ENCODE measurements around the gene OVCA2.

The OVCA2 gene

DNA sequence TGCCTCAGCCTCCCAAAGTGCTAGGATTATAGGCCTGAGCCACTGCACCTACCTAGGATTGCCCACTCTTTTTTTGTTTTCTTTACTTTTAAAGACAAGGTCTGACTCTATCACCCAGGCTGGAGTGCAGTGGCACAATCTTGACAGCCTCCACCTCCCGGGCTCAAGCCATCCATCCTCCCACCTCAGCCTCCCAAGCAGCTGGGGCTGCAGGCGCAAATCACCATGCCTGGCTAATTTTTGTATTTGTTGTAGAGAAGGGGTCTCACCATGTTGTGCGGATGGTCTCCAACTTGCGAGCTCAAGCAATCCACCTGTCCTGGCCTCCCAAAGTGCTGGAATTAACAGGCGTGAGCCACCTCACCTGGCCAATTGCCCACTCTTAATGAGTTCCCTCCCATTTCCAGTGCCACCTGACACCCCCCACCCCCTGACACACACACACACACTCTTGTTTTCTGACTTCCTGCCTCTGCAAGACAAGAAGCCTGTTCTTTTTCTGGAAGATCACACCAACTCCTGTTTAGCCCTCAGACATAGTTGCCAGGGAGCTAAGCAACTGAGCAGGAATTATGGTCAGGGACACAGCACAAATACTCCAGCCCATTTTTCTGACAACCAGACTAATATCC is 2.6 kb downstream of the OVCA2 start:
- no peak overlapping the region for H3K27ac ChIP-seq
- TF ChIP-seq, protein P1, sequence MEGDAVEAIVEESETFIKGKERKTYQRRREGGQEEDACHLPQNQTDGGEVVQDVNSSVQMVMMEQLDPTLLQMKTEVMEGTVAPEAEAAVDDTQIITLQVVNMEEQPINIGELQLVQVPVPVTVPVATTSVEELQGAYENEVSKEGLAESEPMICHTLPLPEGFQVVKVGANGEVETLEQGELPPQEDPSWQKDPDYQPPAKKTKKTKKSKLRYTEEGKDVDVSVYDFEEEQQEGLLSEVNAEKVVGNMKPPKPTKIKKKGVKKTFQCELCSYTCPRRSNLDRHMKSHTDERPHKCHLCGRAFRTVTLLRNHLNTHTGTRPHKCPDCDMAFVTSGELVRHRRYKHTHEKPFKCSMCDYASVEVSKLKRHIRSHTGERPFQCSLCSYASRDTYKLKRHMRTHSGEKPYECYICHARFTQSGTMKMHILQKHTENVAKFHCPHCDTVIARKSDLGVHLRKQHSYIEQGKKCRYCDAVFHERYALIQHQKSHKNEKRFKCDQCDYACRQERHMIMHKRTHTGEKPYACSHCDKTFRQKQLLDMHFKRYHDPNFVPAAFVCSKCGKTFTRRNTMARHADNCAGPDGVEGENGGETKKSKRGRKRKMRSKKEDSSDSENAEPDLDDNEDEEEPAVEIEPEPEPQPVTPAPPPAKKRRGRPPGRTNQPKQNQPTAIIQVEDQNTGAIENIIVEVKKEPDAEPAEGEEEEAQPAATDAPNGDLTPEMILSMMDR (conservative IDR thresholded peaks at IDR 0.05), result no peak

DNA sequence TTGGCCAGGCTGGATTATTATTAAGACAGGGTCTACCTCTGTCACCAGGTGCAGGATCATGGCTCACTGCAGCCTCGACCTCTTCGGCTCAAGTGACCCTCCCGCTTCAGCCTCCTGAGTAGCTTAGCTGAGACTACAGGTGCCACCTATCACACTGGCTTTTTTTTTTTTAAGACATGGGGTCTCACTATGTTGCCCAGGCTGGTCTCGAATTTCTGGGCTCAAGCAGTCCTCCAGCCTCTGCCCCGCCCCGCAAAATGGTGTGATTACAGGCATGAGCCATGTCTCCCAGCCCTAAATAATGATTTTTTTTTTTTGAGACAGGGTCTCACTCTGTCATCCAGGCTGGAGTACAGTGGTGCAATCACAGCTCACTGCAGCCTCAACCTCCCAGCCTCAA is 5.8 kb downstream of the OVCA2 start:
- TF ChIP-seq, protein P1 (conservative IDR thresholded peaks at IDR 0.05), result no peak
- no peak overlapping the region for H3K27ac ChIP-seq

DNA sequence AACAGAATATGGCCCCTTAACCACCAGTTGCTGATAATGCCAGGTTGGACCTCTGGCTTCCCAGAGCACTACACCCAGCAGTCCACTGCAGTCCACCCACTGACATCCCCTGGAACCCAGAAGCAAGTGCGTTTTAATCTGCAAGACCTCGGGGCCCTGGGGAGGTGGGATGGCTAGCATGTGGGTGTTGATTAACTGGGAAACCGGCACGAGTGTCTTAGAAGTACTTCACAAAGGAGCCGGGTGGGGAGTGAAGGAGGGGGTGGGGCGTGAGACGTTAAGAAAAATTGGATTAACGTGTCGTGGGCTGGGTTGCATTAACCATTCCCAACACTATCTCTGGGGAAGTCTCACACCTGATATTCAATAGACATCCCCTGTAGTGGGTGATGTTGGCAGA is 7.0 kb downstream of the OVCA2 start:
- H3K27ac ChIP-seq, result peak overlapping the region; percentile 78
- TF ChIP-seq, protein P1 (conservative IDR thresholded peaks at IDR 0.05), result no peak

DNA sequence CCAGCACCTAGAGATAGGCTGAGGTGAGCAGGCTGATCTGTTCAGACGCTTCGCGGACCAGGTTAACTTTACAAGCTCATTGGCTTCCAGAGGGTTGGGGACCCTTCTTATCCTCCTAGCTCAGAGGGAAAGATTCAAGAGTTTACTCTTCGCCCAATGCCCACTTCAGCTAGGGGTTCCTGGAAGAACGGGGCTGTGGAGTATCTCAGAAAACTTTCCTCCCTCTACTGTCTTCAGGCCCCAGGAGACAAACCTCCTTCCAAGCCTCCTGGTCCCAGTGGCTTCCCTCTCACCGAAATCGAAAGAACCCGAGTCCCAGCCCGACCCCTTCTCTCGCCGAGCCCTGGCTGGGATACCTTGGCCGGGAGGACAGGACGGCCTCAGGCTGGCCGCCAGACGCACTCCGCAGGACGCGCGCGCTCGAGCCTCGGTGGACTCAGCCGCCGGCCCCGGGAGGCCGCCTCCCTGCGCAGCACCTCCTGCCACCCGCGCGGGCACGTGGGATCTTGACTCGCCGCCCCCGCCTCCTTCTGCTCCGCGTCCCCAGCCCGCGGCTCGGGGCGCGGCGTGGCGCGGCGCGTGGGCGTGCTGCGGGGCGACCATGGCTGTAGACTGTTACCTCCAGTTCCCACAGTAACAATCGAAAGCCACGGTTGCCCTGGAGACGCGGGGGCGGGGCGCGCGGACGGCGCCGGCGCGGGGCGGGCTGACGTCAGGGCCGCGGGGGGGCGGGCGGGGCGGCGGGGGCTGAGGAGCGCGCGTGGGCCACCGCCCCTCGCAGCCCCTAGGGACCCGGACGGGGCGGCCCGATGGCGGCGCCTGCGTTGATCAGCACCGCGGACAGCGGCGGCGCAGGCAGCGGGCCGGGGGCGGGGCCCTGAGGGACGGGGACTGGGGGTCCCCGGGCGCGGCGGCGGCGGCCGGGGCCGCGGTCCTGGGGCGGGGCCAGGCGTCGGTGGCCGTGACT is 7.8 kb downstream of the OVCA2 start:
- H3K27ac ChIP-seq, result peak overlapping the region; percentile 78
- TF ChIP-seq, protein P1 (conservative IDR thresholded peaks at IDR 0.05), result no peak

DNA sequence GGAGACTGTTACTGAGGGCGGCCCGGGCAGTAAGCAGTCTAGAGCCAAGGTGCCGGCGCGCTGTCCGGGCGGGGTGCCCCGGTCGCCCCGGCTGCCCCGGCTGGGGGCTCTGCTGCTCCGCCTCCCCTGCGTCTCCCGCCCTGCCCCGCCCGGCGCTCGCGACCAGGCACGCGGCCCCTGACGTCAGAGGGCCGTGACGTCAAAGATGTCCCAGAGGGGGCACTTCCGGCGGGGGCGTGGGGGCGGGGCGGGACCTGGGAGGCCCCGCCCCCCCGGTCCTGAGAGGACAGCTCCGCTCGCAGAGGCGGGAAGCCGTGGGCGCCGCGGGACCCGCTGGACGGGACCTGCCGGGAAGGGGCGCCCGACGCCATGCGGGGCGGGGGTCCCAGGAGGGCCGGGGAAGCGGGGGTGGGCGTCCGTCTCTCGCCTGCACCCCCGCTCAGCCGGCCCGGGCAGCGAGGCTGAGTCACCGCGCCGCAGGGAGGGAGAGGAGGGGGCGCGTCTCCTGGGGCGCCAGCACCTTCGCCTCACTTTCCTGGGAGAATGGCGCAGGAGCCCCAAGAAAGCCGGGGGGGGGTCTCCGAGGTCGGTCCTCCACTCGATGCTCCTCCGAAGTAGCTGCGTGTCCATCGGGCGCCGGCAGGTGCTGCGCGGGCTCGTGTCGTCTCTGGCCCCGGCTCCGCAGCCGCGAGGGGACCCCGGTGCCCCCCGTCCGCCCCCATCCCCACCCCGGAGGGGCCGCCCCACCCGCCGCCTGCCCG is 8.7 kb downstream of the OVCA2 start:
- TF ChIP-seq, protein P1 (conservative IDR thresholded peaks at IDR 0.05), result peak; percentile 22; the same call in 1 of the 2 replicates
- H3K27ac ChIP-seq, result peak overlapping the region; percentile 78

DNA sequence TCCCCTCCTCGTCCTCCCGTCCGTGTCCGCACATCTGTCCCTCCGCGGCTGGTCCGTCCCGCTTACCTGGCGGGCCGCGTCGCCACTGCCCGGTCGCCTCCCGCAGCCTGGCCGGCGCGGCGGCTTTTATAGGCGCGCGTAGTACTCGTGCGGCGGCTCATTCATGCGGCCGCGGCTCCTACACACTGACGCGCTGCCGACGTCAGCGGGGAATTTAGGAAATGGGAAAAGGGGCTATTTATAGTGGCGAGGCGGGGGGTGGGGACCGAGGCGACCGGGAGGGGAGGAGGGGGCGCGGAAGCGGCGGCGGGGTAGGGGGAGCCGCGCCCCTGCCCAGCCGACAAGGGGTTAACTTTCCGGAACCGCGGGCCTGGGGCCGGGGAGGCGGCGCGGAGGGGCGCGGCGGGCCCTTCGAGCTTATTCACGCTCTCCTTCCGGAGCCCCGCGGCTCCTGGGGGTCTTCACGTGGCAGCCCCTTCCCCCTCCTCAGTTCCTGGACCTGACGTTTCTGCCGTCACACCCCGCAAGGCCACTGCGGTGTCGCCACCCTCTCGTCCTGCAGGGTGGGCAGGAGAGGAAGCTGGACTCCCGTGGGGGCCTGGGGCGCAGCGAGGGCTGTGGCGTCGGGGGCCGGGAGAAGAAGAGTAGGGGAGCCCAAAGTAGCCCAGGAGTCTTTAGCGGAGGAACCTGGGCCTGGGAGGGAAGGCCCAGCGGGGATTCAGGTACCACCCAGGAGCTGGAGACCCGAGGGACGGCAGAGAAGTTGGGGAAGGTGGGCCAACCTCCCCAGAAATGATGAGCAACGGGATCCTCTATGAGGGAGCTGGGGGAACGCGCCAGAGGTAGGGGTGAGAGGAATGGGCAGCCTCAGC is 9.5 kb downstream of the OVCA2 start:
- peak overlapping the region; percentile 78; the same call in 1 of the 2 replicates for H3K27ac ChIP-seq
- TF ChIP-seq, protein P1 (conservative IDR thresholded peaks at IDR 0.05), result no peak; the same call in 1 of the 2 replicates

Measured in VCaP (cell line).